Measurements from ENCODE around the gene SECTM1. TPM values are rescaled to one million over a fixed set of nuclear protein-coding genes. Genes with fewer than 3 reads are reported as not detected.

Gene SECTM1
- total RNA-seq, 4 donors from 2014 or later = 3.3 to 9.5 (median 5.6) TPM

GRCh38 chr17:82303944-82304808 lies 29.4 kb downstream of the SECTM1 start:
- no peaks in the 10 kb centered on the region for H3K27me3 ChIP-seq
- no peaks in the 10 kb centered on the region for H3K9me3 ChIP-seq
- H3K4me3 ChIP-seq = no peak overlapping the region
- ATAC-seq = no peak
- peaks cover 0 to 3% of the 10 kb centered on the region in 2 donors for H3K4me1 ChIP-seq
- DNase-seq = no peak
- in situ Hi-C loops (cut with MboI; ENCODE audit: low sequenced_read_pairs in 4 of 4) = no loop called here
- no peak overlapping the region for H3K27ac ChIP-seq
- intact Hi-C loops (cut with DNase I; ENCODE audit: low total_unique reads) = no loop called here
- no peak for TF ChIP-seq CTCF (IDR thresholded peaks at IDR 0.05 in 4 of 5, conservative IDR thresholded peaks at IDR 0.05 in 1 of 5)
- TF ChIP-seq POLR2A (IDR thresholded peaks at IDR 0.05) = no peak
- H3K36me3 ChIP-seq = no peaks in the 10 kb centered on the region

- ATAC-seq = no peak
- no peaks in the 10 kb centered on the region for H3K36me3 ChIP-seq
- H3K9me3 ChIP-seq = no peaks in the 10 kb centered on the region
- no peak overlapping the region for H3K27ac ChIP-seq
- H3K27me3 ChIP-seq = no peaks in the 10 kb centered on the region
- DNase-seq = no peak
- peaks cover 5 to 9% of the 10 kb centered on the region in 2 donors for H3K4me1 ChIP-seq
- in situ Hi-C loops (cut with MboI; ENCODE audit: low sequenced_read_pairs in 4 of 4) (no loop called here), intact Hi-C loops (cut with DNase I; ENCODE audit: low total_unique reads) (no loop called here)
- no peak overlapping the region for H3K4me3 ChIP-seq
- TF ChIP-seq POLR2A (IDR thresholded peaks at IDR 0.05) (no peak), CTCF (IDR thresholded peaks at IDR 0.05 in 4 of 5, conservative IDR thresholded peaks at IDR 0.05 in 1 of 5) (no peak)
Measured at GRCh38 chr17:82302991-82303943, 30.3 kb downstream of the SECTM1 start.

GRCh38 chr17:82302568-82302963 lies 31.0 kb downstream of the SECTM1 start:
- no peak overlapping the region for H3K4me3 ChIP-seq
- TF ChIP-seq POLR2A (IDR thresholded peaks at IDR 0.05) (no peak), CTCF (IDR thresholded peaks at IDR 0.05 in 4 of 5, conservative IDR thresholded peaks at IDR 0.05 in 1 of 5) (no peak)
- H3K36me3 ChIP-seq = no peaks in the 10 kb centered on the region
- H3K4me1 ChIP-seq = peaks cover 6 to 16% of the 10 kb centered on the region in 2 donors
- DNase-seq (no peak), ATAC-seq (no peak)
- H3K27me3 ChIP-seq = no peaks in the 10 kb centered on the region
- H3K9me3 ChIP-seq = no peaks in the 10 kb centered on the region
- intact Hi-C loops (cut with DNase I; ENCODE audit: low total_unique reads) (no loop called here), in situ Hi-C loops (cut with MboI; ENCODE audit: low sequenced_read_pairs in 4 of 4) (no loop called here)
- H3K27ac ChIP-seq = no peak overlapping the region

GRCh38 chr17:82301916-82302567 lies 31.5 kb downstream of the SECTM1 start:
- H3K27ac ChIP-seq = no peak overlapping the region
- H3K4me3 ChIP-seq = no peak overlapping the region
- no peaks in the 10 kb centered on the region for H3K27me3 ChIP-seq
- ATAC-seq (no peak), DNase-seq (no peak)
- intact Hi-C loops (cut with DNase I; ENCODE audit: low total_unique reads) = loop anchor here (1.0 kb wide), 1 partner anchor 19 kb away; no protein-coding TSS in a partner anchor
- in situ Hi-C loops (cut with MboI; ENCODE audit: low sequenced_read_pairs in 4 of 4) = no loop called here
- H3K4me1 ChIP-seq = peaks cover 8 to 19% of the 10 kb centered on the region in 2 donors
- no peaks in the 10 kb centered on the region for H3K9me3 ChIP-seq
- no peak for TF ChIP-seq POLR2A (IDR thresholded peaks at IDR 0.05)
- no peak for TF ChIP-seq CTCF (IDR thresholded peaks at IDR 0.05 in 4 of 5, conservative IDR thresholded peaks at IDR 0.05 in 1 of 5)
- H3K36me3 ChIP-seq = no peaks in the 10 kb centered on the region

Measured in gastrocnemius medialis (tissue), 4 donors.